Activated CD4-positive, alpha-beta T cell treated with anti-CD3 and anti-CD28 coated beads for 36 hours (primary cell): ENCODE measurements around the gene COL12A1. TPM values are rescaled to one million over a fixed set of nuclear protein-coding genes. Genes with fewer than 3 reads are reported as not detected.

ENCODE experiments used
- ATAC-seq: fragments of 200-7000 bp; cut with Tn5 transposase; one replicate; pipeline ENCODE4 v1.10.0; 2021; ENCODE audit warnings: mild to moderate bottlenecking, moderate library complexity
- CTCF ChIA-PET: fragments of 350-600 bp; sonication (Branson Sonifier 250); formaldehyde crosslinking; loops from one replicate; lab custom pipeline; 2021; ENCODE audit warnings: antibody characterized with exemption; lab: Charles Lee
- POLR2A ChIA-PET: fragments of 350-600 bp; sonication (Branson Sonifier 250); formaldehyde crosslinking; loops from one replicate; lab custom pipeline; 2021; ENCODE audit warnings: antibody characterized with exemption, inconsistent platforms; lab: Charles Lee
- DNase-seq: peaks from one replicate; pipeline ENCODE4 v3.0.0-alpha.2; 2020
- H3K27ac Mint-ChIP-seq: one replicate; pipeline ENCODE4 v1.8.0; 2021; ENCODE audit warnings: mixed read lengths
- H3K27me3 Mint-ChIP-seq: one replicate; pipeline ENCODE4 v1.8.0; 2021; ENCODE audit warnings: mixed read lengths
- H3K36me3 Mint-ChIP-seq: one replicate; pipeline ENCODE4 v1.8.0; 2021; ENCODE audit warnings: low read depth, mixed read lengths
- H3K4me1 Mint-ChIP-seq: one replicate; pipeline ENCODE4 v1.8.0; 2021; ENCODE audit warnings: mixed read lengths
- H3K4me3 Mint-ChIP-seq: one replicate; pipeline ENCODE4 v1.8.0; 2021; ENCODE audit warnings: mild to moderate bottlenecking, moderate library complexity, mixed read lengths
- H3K9me3 Mint-ChIP-seq: one replicate; pipeline ENCODE4 v1.8.0; 2021; ENCODE audit warnings: low read depth, mixed read lengths
- intact Hi-C, 2 experiments: fragments of 100-400 bp; cut with DNase I in 1 of 2; cut with micrococcal nuclease in 1 of 2; formaldehyde crosslinking; loops; one replicate each; pipeline versions ENCODE4 v1.14.2 to v1.15.1; 2022 to 2024; cut with DNase I, micrococcal nuclease
- total RNA-seq, 2 experiments: library from RNA; stranded (reverse); gene quantifications; one replicate each; pipeline ENCODE4 v1.2.3, GENCODE V29; 2021

COL12A1 gene
- total RNA-seq, 2 experiments from 2014 or later, result 0.02 TPM

DNA sequence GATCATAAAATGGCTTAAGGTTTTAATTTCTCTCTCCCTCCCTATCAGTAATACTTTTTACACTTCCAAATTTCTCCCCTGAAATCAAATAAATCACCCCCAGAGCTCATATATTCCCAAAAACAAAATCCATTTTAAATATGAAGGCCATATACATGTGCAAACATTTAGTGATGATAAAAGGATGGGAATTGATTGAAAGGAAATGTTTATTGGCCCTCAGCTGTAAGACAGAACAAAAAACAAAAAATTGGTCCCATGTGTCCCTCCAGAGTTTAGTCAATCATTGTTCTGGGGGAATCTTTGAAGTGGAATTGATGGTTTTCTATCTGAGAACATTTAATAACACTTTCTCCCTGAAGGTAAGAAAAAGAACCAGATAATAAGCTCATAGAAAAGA, 91.7 kb downstream of the COL12A1 start:
- no peaks in the 10 kb centered on the region for H3K9me3 Mint-ChIP-seq
- no peaks in the 10 kb centered on the region for H3K36me3 Mint-ChIP-seq
- DNase-seq (no peak), ATAC-seq (no peak)
- intact Hi-C loops, result no loop called here
- ChIA-PET CTCF (no interaction called here), POLR2A (no interaction called here)
- H3K27me3 Mint-ChIP-seq, result peaks cover 9% of the 10 kb centered on the region
- no peak overlapping the region for H3K4me3 Mint-ChIP-seq
- H3K4me1 Mint-ChIP-seq, result peaks cover 3% of the 10 kb centered on the region
- H3K27ac Mint-ChIP-seq, result no peak overlapping the region

DNA sequence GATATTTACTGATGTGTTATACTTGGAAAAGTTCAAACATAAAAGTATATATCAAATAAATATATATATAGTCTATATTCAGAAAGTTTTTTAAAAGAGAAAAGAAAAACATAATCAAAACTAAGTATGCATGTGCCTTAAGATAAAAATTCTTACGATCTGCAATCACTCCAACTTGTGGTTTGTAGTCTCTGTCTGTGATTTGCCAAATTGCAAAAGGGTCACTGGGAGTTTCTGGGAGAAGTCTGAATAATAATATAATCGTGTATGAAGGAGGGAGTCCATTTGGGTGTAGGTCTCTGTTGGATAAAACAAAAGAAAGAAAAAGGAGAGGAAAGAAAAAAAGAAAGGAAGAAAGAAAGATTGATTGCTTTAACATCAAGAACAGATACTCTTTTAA, 92.4 kb downstream of the COL12A1 start:
- DNase-seq (no peak), ATAC-seq (no peak)
- Mint-ChIP-seq H3K36me3 (no peaks in the 10 kb centered on the region), H3K9me3 (no peaks in the 10 kb centered on the region), H3K4me1 (no peaks in the 10 kb centered on the region), H3K27ac (no peak overlapping the region), H3K4me3 (no peak overlapping the region), H3K27me3 (peaks cover 7% of the 10 kb centered on the region)
- ChIA-PET POLR2A (no interaction called here), CTCF (no interaction called here)
- intact Hi-C loops, result no loop called here

DNA sequence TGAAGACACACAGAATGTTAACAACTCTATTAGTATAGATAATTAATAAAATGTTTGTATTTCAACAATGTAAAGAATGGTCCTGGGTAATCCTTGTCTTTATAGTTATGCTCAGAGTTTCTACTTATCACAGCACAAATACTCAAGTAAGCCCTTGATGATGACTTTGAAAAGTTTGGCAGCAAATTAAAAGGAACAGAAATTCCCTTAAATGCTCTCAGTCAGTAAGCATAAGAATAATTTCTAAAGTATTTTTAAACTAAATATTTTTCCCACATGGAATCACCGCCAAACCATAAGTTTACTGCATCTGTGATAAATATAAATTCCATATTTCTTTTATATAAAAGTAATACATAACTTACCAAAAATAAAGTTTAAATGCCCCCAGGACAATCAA, 96.1 kb downstream of the COL12A1 start:
- Mint-ChIP-seq H3K4me3 (no peak overlapping the region), H3K27ac (no peak overlapping the region), H3K4me1 (no peaks in the 10 kb centered on the region), H3K27me3 (peaks cover 6% of the 10 kb centered on the region), H3K36me3 (no peaks in the 10 kb centered on the region), H3K9me3 (no peaks in the 10 kb centered on the region)
- POLR2A ChIA-PET, result no interaction called here
- intact Hi-C loops, result no loop called here
- DNase-seq, result no peak
- no peak for ATAC-seq
- CTCF ChIA-PET, result no interaction called here

DNA sequence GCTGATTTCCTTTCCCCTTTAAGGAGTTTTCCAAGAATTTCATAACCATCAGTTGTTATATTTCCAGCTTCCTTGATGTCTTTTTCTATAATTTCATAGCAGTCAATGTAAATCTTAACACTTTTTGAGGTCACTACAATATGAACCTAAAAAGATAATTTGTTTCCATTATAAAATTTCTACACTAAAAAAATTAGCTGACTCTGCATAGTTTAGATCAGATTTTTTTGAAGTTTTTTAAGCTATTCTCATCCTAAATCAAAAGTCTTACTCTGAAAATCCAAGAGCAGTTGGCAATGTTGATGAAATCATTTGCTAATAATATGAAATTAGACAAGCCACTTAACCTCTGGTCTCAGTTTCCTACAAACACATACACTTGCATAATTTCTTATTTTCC, 96.8 kb downstream of the COL12A1 start:
- Mint-ChIP-seq H3K9me3 (no peaks in the 10 kb centered on the region), H3K27me3 (peaks cover 6% of the 10 kb centered on the region), H3K4me1 (no peaks in the 10 kb centered on the region), H3K36me3 (no peaks in the 10 kb centered on the region), H3K4me3 (no peak overlapping the region), H3K27ac (no peak overlapping the region)
- POLR2A ChIA-PET, result no interaction called here
- no peak for ATAC-seq
- DNase-seq, result no peak
- CTCF ChIA-PET, result no interaction called here
- intact Hi-C loops, result no loop called here

DNA sequence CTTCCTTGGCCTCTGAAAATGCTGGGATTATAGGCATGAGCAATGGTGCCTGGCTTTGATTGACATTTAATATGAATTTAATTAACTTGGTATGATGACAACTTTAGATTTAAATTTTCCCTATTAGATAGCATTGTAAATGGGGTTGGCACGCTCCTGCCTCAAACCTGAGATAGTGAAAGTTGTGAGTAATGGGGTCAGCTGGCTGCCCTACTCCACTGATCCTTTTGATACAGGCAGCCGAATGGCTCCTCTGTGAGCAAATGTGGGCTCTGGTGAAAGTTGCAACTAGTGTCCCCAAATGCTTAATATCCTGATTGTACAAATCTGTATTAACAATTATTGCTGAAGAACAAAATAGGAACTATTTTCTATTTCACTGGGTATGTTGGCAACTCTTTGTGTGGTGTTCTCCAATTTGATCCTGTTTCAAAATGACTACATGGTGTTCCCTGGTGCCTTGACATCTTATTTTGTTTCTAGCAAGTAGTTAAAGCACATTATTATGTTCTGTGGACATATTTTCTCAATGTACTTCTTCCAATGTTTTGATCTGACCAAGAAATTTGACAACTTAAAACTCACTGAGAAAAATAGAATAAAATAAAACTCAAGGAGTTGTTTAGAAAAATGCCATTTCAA, 97.4 kb downstream of the COL12A1 start:
- ChIA-PET POLR2A (no interaction called here), CTCF (interaction anchor here (1.1 kb wide), 1 partner anchor 12 kb away, joined by 3 read pairs; no protein-coding TSS in a partner anchor)
- peaks cover 6% of the 10 kb centered on the region for H3K27me3 Mint-ChIP-seq
- H3K4me3 Mint-ChIP-seq, result no peak overlapping the region
- H3K9me3 Mint-ChIP-seq, result no peaks in the 10 kb centered on the region
- no peak overlapping the region for H3K27ac Mint-ChIP-seq
- H3K36me3 Mint-ChIP-seq, result no peaks in the 10 kb centered on the region
- no peak for ATAC-seq
- no peak for DNase-seq
- H3K4me1 Mint-ChIP-seq, result no peaks in the 10 kb centered on the region
- intact Hi-C loops, result no loop called here

DNA sequence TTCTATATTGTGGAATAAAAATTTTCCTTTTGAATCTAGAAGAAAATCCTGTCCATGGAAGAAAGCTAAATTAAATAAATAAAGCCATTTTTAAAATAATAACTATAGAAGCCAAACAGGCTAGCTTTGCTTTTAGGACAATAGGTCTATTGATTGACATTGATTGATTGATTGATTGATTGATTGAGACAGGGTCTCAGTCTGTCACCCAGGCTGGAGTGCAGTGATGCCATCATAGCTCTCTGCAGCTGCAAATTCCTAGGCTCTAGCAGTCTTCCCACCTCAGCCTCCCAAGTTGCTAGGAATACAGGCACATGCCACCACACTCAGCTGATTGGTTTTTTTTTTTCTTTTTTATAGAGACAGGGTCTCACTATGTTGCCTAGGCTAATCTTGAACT, 97.9 kb downstream of the COL12A1 start:
- no peak for DNase-seq
- Mint-ChIP-seq H3K4me3 (no peak overlapping the region), H3K27me3 (peaks cover 6% of the 10 kb centered on the region), H3K4me1 (no peaks in the 10 kb centered on the region), H3K9me3 (no peaks in the 10 kb centered on the region), H3K27ac (no peak overlapping the region), H3K36me3 (no peaks in the 10 kb centered on the region)
- CTCF ChIA-PET, result interaction anchor here (1.1 kb wide), 1 partner anchor 12 kb away, joined by 3 read pairs; no protein-coding TSS in a partner anchor
- no peak for ATAC-seq
- POLR2A ChIA-PET, result no interaction called here
- intact Hi-C loops, result no loop called here

DNA sequence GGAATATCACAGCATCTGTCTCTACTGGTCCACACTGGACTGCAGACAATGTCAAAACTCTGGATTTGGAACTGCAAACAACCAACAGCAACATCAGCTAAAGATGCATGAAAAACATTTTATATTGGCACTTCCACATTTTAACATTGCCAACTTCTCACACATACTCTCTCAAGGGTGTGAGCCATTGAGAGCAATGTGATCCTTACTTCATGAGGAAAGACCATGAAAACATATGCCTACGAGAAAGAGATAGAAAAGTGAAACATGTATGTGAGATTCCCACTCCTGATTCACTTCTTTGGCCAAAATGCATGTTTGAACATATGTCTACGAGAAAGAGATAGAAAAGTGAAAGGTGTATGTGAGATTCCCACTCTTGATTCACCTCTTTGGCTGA, 99.4 kb downstream of the COL12A1 start:
- Mint-ChIP-seq H3K4me3 (no peak overlapping the region), H3K36me3 (no peaks in the 10 kb centered on the region), H3K9me3 (no peaks in the 10 kb centered on the region), H3K4me1 (no peaks in the 10 kb centered on the region), H3K27me3 (peaks cover 5% of the 10 kb centered on the region), H3K27ac (no peak overlapping the region)
- DNase-seq, result no peak
- CTCF ChIA-PET, result no interaction called here
- POLR2A ChIA-PET, result no interaction called here
- ATAC-seq, result no peak
- intact Hi-C loops, result no loop called here

DNA sequence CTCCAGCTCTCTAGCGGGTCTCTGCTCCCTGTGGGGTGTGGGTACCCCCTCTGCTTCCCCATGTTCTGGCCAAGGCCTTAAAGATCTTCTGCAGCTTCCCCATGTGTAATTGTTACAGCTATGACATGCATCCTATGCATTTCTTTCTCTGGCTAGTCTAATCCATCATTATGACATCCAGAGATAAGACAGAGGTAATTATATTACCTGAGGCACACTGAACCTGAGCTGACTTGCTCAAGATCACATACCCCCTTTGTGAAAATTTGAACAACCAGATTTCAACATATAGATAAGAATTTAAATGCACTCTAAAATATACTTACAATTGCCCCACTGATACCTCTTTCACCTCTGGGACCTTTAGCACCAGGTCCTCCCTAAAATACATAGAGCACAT, 102.4 kb downstream of the COL12A1 start:
- Mint-ChIP-seq H3K27ac (no peak overlapping the region), H3K9me3 (no peaks in the 10 kb centered on the region), H3K27me3 (no peaks in the 10 kb centered on the region), H3K36me3 (no peaks in the 10 kb centered on the region), H3K4me3 (no peak overlapping the region), H3K4me1 (no peaks in the 10 kb centered on the region)
- no peak for ATAC-seq
- CTCF ChIA-PET, result interaction anchor here (0.6 kb wide), 1 partner anchor 102 kb away, joined by 3 read pairs; the partner anchor contains the start of gene COL12A1
- no peak for DNase-seq
- POLR2A ChIA-PET, result no interaction called here
- intact Hi-C loops, result no loop called here

DNA sequence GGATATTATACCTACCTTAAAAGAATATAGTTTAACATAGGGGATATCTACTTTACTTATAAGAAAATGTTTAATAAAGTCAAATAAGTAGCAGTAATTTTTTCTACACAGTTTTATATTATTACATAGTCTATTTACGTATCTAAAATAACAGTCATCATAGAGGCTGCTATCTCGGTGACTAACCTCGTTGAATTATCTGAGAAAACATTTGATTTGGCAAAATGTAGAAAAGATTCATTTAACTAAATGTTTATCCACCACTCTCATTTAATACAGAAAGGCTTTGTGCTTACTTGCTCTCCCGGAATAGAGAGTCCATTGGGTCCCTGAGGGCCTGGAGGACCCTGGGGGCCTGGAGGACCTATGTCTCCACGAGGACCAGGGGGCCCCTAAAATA, 103.6 kb downstream of the COL12A1 start:
- Mint-ChIP-seq H3K4me3 (no peak overlapping the region), H3K9me3 (no peaks in the 10 kb centered on the region), H3K4me1 (no peaks in the 10 kb centered on the region), H3K27ac (no peak overlapping the region), H3K36me3 (no peaks in the 10 kb centered on the region), H3K27me3 (no peaks in the 10 kb centered on the region)
- CTCF ChIA-PET, result no interaction called here
- intact Hi-C loops, result no loop called here
- POLR2A ChIA-PET, result no interaction called here
- no peak for DNase-seq
- ATAC-seq, result no peak

DNA sequence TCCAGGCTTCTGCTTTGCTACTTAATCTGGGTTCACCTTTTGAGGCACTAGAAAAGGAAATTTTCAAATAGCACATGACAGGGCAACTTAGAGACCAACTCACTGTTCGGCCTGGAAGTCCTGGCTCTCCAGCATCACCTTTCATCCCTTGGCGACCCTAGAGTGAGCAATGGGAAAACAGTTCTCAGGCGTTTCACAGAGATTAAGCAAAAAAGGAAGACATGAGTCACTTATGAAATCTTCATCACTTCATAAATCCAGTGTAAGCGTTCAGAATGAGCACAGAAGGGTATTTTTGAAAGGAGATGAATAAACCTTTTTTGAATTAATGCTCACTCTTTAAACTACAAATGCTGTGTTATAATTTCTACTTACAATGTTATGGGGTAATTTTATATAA, 104.0 kb downstream of the COL12A1 start:
- ChIA-PET CTCF (no interaction called here), POLR2A (no interaction called here)
- Mint-ChIP-seq H3K4me3 (no peak overlapping the region), H3K27me3 (no peaks in the 10 kb centered on the region), H3K36me3 (no peaks in the 10 kb centered on the region), H3K4me1 (no peaks in the 10 kb centered on the region), H3K27ac (no peak overlapping the region), H3K9me3 (no peaks in the 10 kb centered on the region)
- ATAC-seq (no peak), DNase-seq (no peak)
- intact Hi-C loops, result no loop called here

DNA sequence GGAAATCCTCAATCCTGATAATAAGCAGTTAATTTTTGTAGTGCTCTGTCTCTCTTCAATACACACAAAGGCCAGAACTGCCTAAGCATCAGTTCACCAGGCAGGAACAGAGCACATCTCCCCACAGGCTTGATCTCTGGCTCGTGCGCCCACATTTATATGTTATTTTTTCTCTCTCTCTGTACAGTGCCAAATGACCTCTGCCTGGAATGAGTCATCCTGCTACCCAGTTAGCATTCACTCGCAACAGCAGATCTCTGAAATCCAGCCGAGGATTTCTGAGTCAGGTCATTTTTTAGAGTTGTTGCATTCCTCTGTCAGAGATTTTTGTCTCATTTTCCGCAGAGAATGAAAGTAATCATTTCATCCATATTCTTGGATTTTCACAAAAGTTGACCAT, 107.1 kb downstream of the COL12A1 start:
- no peak for ATAC-seq
- no peaks in the 10 kb centered on the region for H3K9me3 Mint-ChIP-seq
- no peak for DNase-seq
- no peak overlapping the region for H3K27ac Mint-ChIP-seq
- H3K36me3 Mint-ChIP-seq, result no peaks in the 10 kb centered on the region
- ChIA-PET CTCF (no interaction called here), POLR2A (no interaction called here)
- H3K27me3 Mint-ChIP-seq, result no peaks in the 10 kb centered on the region
- H3K4me1 Mint-ChIP-seq, result no peaks in the 10 kb centered on the region
- intact Hi-C loops, result no loop called here
- no peak overlapping the region for H3K4me3 Mint-ChIP-seq

DNA sequence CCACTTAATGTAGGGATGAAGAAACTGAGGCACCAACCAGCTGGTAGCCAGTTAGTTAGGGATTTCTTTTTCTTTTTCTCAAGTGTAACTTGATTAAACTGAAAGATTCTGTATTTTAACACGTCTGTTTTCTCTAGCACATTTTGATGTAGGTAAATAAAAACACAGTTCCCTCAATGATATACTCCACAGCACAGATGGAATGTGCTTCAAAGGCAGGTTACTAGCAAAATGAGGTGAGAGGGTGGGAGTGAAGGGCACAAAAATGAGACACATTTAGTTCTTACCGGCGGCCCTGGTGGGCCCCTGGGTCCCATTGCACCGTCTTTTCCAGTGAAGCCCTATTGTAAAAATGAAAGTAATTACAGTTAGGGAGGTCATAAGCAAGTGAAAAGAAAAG, 108.9 kb downstream of the COL12A1 start:
- no peak for ATAC-seq
- Mint-ChIP-seq H3K36me3 (no peaks in the 10 kb centered on the region), H3K27me3 (no peaks in the 10 kb centered on the region), H3K9me3 (no peaks in the 10 kb centered on the region), H3K4me3 (no peak overlapping the region), H3K4me1 (no peaks in the 10 kb centered on the region), H3K27ac (no peak overlapping the region)
- intact Hi-C loops, result no loop called here
- DNase-seq, result no peak
- CTCF ChIA-PET, result no interaction called here
- POLR2A ChIA-PET, result no interaction called here
